HepG2 (cell line): ENCODE results near the gene TGM5.

Experiments used
- EZH2 ChIP-seq: conservative IDR thresholded peaks from 2 replicates; pipeline ENCODE4 v1.6.1; 2012; ENCODE audit warnings: mild to moderate bottlenecking, low read depth, low read length, moderate library complexity
- MAFF ChIP-seq: IDR thresholded peaks from 2 replicates; pipeline ENCODE4 v1.6.1; 2011; ENCODE audit warnings: low read depth, low read length, improper control_type of control experiment
- MZF1 ChIP-seq: sonication (generic); formaldehyde crosslinking; IDR thresholded peaks from 2 replicates; pipeline ENCODE4 v1.8.1; 2023; ENCODE audit warnings: mild to moderate bottlenecking, missing genetic modification reagents, borderline replicate concordance
- SYNCRIP ChIP-seq: fragments of 200-400 bp; formaldehyde crosslinking; IDR thresholded peaks from 2 replicates; pipeline ENCODE4 v1.6.1; 2018; ENCODE audit warnings: mild to moderate bottlenecking, low read depth, low read length; ENCODE audit not compliant: insufficient read depth
- TCF7L2 ChIP-seq: IDR thresholded peaks from 2 replicates; pipeline ENCODE4 v1.6.1; 2011; ENCODE audit warnings: mild to moderate bottlenecking, low read depth, low read length, moderate library complexity
- ZBTB20 ChIP-seq: sonication (generic); formaldehyde crosslinking; IDR thresholded peaks from 2 replicates; pipeline ENCODE4 v1.8.1; 2023; ENCODE audit warnings: missing genetic modification reagents, low read depth, mild to moderate bottlenecking, borderline replicate concordance
- ZEB1 ChIP-seq: IDR thresholded peaks from 2 replicates; pipeline ENCODE4 v1.6.1; 2012; ENCODE audit warnings: mild to moderate bottlenecking, low read depth, inconsistent platforms; ENCODE audit not compliant: insufficient replicate concordance
- ZFAT ChIP-seq: sonication (generic); formaldehyde crosslinking; conservative IDR thresholded peaks from 2 replicates; pipeline ENCODE4 v1.8.1; 2023; ENCODE audit warnings: missing genetic modification reagents, inconsistent platforms
- ZNF17 ChIP-seq: sonication (generic); formaldehyde crosslinking; IDR thresholded peaks from 2 replicates; pipeline ENCODE4 v1.5.0; 2020; ENCODE audit warnings: mild to moderate bottlenecking, missing genetic modification reagents
- TF ChIP-seq, protein P1 (sequence below): sonication (generic); formaldehyde crosslinking; IDR thresholded peaks from 2 replicates; pipeline ENCODE4 v1.5.0; 2020; ENCODE audit warnings: mild to moderate bottlenecking, missing genetic modification reagents, moderate library complexity
- TF ChIP-seq, protein P2 (sequence below): sonication (generic); formaldehyde crosslinking; IDR thresholded peaks from 2 replicates; pipeline ENCODE4 v1.5.0; 2020; ENCODE audit warnings: missing genetic modification reagents

GRCh38 chr15:43204016-43204901 lies 62.5 kb downstream of the TGM5 start:
- TF ChIP-seq, protein P1, sequence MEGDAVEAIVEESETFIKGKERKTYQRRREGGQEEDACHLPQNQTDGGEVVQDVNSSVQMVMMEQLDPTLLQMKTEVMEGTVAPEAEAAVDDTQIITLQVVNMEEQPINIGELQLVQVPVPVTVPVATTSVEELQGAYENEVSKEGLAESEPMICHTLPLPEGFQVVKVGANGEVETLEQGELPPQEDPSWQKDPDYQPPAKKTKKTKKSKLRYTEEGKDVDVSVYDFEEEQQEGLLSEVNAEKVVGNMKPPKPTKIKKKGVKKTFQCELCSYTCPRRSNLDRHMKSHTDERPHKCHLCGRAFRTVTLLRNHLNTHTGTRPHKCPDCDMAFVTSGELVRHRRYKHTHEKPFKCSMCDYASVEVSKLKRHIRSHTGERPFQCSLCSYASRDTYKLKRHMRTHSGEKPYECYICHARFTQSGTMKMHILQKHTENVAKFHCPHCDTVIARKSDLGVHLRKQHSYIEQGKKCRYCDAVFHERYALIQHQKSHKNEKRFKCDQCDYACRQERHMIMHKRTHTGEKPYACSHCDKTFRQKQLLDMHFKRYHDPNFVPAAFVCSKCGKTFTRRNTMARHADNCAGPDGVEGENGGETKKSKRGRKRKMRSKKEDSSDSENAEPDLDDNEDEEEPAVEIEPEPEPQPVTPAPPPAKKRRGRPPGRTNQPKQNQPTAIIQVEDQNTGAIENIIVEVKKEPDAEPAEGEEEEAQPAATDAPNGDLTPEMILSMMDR (CRISPR knock-in tag) = peak; percentile 79
- no peak for TF ChIP-seq ZEB1
- no peak for TF ChIP-seq ZBTB20 (CRISPR knock-in tag)
- no peak for TF ChIP-seq EZH2
- TF ChIP-seq, protein P2, sequence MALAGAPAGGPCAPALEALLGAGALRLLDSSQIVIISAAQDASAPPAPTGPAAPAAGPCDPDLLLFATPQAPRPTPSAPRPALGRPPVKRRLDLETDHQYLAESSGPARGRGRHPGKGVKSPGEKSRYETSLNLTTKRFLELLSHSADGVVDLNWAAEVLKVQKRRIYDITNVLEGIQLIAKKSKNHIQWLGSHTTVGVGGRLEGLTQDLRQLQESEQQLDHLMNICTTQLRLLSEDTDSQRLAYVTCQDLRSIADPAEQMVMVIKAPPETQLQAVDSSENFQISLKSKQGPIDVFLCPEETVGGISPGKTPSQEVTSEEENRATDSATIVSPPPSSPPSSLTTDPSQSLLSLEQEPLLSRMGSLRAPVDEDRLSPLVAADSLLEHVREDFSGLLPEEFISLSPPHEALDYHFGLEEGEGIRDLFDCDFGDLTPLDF (CRISPR knock-in tag) = no peak
- no peak for TF ChIP-seq ZFAT (CRISPR knock-in tag)
- no peak for TF ChIP-seq MZF1 (CRISPR knock-in tag)
- TF ChIP-seq ZNF17 = no peak
- no peak; the same call in 1 of the 2 replicates for TF ChIP-seq MAFF
- TF ChIP-seq TCF7L2 = no peak
- no peak for TF ChIP-seq SYNCRIP
